HG03354 (cell line): Measurements from ENCODE around the gene ESYT2.

Source experiments
- ATAC-seq: cut with Tn5 transposase; IDR thresholded peaks from one replicate; pipeline ENCODE4 v1.9.1; 2021; ENCODE audit warnings: mild to moderate bottlenecking; ENCODE audit not compliant: unreplicated experiment, poor library complexity, severe bottlenecking

Gene ESYT2

DNA sequence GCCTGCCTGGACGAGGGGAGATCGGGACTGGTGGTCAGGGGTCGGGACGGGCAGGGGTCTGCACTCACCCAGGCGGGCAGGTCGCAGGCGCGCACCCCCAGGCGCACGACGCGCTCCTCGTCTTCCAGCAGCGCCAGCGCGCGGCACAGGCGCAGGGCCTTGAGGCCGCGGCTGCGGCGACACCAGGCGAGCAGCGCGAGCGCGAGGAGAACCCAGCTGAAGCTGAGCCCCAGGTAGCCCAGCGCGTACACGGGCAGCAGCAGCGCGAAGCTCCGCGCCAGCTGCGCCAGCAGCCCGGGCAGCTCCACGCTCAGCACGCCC is 328 bp downstream of the ESYT2 start:
- ATAC-seq = peak; percentile 60

DNA sequence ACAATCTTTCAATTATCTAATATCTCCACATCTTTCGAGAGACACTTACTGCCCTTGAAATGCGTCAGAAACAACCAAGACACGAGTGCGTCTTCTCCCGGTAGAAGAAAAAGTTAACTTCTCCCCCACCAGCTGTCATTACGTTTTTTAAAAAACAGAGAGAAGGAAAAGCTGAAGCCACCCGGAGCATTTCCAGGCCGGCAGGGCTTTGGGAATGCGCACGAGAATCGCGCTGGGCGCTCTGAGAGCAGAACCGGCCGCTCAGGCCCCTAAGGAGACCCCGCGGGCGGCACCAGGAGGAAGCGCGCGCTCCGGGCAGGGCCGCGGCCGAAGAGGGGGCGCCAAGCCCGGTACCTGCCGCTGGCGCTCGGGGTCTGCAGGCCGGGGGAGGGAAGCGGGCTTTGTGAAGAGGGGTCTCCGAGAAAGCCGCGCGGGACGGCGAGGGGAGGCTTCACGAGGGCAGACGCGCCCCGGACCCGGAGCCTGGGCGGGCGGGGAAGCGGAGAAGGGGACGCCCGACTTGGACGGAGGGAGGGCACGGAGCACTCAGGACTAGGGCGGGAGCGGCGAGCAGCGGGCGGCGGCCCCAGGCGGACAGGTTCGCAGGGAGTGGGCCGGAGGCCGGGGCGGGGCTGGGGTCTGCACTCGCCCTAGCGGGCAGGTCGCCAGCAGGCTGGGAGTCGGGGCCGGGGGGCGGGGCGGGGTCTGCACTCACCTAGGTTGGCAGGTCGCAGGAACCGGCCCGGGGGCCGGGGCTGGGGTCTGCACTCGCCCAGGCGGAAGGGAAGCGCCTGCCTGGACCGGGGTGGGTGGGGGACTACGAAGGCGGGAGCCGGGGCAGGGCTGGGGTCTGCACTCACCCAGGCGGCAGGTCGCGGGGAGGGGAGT is 932 bp downstream of the ESYT2 start:
- peak; percentile 3 for ATAC-seq

DNA sequence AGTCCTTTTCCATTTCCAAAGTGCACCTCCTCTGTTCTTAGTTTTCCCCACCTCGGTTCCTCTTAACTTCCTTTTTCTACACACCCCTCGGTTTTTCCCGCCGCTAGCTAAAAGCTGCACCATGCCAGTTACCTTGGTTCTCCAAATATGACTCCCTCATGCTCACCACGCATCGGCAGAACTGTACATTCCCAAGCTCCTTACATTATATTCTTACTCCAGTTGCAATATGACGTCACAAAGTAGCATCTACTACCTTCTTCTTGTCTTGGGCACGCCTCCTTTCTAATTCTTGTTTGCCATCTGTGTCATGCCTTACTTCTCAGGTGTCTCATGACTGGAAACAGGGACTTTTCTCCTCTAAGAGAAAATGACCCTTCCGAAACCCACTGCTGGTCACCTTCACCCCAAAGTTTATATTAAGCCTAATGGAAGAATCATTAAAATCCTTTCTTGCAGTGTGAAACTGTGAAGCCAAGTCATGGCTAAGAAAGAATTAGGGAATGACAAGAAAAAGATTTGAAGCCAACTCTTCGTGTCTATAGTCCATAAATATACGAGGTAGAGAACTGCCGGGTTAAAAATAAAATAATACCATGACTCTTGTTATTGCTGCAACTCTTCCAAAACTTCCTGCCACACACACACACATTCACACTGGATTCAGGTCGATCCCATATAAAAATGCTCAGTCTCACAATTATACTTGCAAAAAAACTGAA is 1.7 kb downstream of the ESYT2 start:
- ATAC-seq = no peak

DNA sequence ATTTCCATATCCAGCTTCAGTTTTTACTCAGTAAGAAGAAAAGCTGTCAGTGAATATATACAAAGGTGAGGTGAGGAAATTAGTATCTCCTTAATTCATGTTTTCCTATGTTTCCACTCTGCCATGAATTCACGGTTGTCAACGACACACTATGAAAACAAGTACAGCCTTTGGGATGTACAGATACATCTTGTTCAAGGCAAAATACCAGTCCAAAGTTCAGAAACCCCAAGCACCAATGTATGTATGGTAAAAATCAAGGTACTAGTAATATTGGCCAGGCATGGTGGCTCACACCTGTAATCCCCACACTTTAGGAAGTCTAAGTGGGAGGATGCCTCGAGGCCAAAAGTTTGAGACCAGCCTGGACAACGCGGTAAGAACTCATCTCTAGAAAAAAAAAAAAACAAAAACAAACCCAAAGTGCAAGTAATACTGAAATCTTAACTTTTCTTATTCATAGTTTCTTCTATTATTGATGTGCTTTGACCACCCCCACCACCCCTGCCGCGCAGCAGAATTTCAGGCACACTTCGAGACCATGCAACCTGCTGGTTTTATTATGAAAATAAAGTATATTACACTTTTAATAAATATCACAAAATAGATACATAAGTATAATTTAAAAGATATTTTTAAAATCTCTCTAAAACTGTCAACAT is 3.5 kb downstream of the ESYT2 start:
- ATAC-seq = no peak

DNA sequence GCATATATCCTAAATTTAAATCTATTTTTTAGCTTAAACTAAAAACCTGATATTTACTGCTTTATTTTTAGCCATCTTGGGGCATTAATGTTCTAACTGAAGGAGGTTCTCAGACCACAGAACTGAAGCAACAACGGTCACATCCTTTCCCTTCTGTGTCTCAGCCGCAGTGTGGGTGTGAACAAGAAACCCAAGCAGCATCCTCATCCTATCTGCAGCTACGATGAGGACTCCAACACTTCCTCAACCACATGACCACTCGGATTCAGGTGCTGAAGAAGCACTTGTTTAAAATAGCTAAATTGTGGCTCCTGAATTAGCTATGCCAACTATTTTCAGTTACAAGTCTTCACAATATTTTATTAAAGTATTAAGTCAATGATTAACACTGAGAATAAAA is 5.3 kb downstream of the ESYT2 start:
- ATAC-seq = peak; percentile 65

DNA sequence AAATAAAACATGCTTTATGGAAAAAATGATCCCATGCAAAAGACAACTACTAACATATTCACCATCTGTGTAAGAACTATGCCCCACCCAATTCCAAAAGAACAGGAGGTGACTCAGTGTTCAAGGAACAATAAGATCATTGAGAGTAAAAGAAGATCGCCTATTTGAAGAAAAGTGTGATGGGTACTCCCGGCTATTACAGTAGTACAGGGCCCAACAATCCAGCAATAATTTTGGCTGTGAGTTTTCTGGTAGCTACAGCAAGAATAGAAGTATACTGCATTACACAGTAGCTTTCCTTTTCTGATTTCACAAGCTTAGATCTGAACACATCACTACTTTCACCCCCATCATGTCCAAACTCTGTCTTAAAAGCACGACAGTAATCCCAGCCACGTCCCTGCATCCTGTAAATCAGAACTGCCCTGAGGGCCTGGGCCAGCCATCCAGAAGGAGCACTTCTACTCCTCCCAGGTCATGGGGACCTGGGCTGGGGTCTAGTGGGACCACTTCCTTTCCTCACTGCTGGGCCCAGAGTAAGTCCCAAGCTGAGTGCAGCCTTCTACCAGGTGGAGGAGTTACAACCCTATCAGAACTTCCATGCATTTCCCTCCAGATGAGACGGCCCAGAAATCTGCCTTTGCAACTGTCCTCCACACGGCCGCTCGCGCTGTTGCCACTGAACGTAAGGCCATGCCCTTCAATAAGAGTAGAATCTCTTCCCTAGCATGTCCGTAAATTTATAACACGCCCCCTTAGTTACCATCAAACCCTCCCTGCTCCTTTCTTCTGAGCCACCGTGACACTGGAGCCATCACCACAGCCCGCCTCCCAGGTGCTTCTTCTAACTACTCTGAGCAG is 7.9 kb downstream of the ESYT2 start:
- no peak for ATAC-seq

DNA sequence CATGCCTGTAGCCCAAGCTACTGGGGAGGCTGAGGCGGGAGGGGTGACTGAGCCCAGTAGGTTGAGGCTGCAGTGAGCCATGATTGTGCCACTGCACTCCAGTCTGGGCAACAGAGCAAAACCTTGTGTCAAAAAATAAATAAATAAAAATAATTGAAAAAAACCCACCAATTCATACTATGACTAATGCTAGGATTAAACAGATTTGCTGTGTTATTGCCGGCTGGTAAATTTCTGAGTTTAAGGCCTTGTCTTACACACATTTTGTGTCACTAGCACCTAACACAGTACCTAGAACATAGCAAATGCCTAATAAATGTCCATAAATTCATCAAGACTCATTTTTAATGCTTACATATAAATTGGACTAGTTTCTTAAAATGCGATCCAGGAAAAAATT is 8.7 kb downstream of the ESYT2 start:
- no peak for ATAC-seq

DNA sequence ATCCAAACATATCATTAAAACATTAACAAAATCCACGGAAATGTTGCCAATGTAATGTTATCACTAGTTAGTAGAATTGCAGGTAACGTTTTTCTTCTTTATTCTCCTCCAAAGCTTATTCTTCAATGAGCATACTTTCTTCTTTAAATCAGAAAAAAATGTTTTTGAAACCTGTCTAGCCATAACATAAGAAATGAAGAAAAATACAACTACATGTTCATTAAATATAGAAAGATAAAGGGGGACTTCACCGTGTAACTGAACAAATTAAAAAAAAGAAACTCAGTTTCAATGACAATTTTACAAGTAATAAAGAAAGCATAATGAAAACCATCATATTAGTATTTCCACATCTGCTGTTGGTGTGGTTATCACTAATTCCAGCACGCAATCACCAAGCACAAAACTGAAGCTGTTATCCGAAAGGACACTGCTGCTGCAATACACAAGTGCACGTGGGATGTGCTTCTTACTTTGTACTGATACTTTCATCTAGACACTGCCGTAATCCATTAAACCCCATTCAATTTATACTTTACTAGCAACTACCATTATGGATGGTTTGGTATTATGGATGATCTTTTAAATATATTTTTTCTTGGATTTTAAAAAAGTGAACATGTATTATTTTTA is 9.6 kb downstream of the ESYT2 start:
- ATAC-seq = no peak

DNA sequence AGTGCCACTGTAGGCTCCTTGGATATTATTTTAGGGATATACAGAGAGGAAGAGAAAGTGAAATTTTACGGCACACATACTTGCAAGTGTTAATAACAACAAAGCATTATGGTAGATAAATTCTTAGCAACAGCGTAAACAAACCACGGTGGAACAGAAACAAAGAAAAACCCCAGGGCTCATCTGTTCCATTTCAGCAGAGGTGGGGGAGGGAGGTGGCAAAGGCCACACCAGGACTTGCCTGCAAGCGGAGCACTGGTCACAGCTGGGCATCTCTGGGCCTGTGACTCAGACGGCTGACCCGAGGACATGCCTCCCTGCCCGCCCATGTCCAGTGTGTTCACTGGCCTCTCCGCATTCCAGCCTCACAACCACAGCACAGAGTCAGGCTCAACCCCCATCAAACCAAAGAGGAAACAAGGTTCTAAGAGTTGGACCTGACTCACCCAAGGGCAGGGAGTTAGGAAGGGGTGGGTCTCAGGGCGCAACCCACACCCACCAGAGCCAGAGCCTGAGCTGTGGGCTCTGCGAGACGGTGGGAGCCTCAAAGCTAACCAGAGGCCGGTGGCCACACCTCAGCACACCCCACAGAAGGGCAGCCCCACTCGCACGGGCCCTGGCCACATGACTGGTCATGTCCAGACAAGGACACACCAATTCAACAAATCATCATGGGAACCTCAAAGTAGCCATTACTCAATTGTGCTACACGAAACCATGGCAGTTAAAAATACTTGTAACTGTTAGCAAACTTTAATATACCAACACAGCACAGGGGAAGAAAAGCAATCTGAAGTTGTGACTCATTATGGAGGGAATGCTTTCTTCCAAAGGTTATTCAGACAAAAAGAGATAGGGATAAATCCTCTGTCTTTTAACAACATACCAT is 10.7 kb downstream of the ESYT2 start:
- ATAC-seq = peak; percentile 89

DNA sequence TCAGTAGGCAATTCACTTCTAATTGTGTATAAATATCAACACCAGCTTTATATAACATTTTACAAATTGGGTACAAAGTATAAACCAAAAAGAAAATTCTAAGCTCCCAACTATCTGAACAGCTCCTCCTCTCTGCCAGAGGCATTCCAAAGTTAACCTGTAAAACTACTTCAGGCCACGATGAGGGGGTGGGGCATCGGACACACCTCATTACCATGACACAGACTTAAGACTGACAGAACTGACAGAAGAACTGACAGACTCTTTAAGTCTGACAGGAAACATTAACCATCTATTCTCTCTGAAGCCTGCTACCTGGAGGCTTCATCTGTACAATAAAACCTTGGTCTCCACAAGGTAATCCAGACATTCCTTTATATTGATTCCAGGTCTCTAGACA is 12.3 kb downstream of the ESYT2 start:
- no peak for ATAC-seq

DNA sequence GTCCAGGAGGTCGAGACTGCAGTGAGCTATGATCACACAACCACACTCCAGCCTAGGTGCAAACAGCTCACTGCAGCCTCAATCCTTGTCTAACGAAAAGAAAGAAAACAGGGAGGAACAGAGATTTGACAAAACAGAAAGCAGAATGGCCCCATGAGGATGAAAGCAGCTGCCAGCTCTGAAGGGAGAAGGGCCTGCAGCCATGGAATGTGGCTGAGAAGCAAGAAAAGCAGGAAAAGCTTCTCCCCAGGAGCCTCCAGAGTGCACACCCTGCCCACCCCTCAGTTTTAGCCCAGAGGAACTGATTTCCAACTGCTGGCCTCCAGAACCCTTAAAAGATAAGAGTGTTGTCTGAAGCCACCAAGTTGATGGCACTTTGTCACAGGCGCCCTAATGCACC is 13.0 kb downstream of the ESYT2 start:
- no peak for ATAC-seq

DNA sequence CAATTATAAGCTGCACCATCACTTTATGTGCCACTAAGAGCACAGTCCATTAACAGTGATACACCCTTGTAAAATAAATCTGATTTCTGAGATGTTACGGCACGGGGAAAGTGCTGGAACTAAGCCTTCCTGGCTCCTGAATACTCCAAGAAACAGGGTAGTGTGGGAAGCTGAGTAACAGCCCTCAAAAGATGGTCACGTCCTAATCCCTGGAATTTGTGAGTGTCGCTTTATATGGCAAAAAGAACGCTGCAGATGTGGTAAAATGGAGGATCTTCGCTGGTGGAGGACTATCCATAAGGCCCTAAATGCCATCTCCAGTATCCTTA is 13.5 kb downstream of the ESYT2 start:
- ATAC-seq = no peak

DNA sequence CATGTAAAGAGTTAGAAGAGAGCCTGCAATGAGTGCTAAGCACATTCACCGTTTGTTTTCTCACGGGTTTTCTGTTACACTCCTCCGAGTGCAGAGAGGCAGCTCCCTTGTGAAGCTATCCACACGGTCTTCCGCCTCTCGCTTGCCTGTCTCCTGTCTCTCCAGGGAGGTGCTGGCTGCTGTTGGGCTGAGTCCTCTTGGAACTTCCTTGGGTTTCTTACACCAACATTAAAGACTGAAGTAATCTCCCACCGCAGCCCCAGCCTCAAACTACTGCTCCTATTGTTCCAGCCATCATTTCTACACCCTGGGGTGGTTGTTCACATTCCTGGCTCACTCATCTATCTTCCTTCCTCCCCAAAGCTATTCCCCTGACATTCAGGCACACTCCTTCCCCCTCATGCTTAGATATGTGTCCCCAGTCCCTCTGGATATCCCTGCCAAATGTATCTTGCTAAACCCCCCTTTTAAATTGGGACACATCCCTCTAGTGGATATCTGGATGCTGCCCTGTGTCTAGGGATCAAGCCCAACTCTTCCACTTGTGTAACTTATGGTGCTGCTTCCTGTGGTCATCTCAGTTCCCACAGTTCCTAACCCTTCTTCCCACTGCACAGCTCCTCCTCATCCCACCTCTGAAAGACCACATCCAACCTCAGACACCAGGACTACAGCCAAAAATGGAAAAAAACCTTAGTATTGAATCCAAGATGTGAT is 14.1 kb downstream of the ESYT2 start:
- no peak for ATAC-seq

DNA sequence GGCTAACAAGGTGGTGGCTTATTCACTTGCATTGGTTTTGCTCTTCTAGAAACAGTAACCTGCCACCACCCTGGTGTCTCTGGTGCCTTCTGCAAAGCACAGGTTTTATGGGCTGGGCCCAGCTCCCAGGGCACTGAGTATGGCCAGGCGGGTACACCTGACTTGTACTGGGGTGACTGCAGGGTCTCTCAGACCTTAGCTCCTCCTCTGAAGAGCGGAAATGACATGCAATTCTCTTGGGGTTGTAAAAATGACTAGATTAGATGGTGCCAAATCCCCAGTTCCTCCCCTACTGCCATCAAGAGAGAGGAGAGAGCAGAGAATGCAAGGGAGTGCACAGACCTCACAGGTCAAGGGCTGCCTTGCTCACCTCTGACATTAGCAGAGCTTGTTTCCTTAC is 14.7 kb downstream of the ESYT2 start:
- no peak for ATAC-seq

DNA sequence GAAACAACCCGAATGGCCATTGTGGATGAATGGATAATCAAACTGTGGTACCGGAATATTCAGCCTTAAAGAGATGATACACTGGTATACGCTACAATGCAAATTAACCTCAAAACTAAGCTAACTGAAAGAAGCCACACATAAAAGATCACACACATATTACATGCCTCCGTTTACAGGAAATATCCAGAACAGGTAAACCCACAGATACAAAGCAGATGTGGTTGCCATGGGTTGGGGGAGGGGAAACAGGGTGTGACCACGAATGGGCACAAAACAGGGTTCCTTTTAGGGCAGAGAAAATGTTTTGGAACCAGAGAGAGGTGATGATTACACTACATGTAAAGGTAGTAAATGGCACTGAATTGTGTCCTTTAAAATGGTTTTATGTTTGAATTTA is 16.6 kb downstream of the ESYT2 start:
- ATAC-seq = no peak

DNA sequence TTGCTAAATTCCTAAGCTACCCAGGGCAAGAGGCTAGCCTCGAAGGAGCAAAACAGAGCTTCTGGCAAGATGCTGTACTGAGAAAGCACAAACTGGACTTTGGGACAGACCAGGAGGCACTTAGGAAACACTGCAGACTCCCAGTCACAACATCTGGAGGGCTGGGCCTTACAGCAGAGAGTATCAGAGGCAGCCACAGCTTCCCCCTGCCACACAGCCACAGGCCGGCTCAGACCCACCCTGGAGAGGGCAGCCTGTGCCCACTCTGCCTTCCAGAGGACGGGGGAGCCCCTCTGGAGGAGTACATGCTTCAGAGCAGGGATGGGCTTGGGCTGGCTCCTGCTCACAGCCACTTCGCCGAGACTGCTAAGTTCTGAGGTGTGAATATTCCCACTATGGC is 17.4 kb downstream of the ESYT2 start:
- no peak for ATAC-seq

DNA sequence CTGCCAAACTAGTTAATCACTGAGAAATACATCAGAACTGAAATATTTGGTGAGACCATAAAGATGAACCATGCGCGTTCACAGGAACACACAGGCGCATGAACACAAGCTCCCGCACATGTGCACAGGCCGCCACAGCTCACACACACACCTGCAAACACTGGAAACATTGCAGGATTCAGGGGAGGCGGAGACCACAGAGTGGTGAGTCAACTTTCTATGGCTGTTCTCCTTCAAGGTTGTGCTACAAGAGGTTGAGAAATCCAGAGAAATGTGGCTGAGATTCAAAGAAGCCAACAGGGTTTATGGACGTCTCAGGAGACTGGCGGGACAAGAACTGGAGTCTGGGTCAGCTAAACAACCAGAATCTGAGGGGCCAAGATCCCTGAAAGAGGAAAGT is 17.8 kb downstream of the ESYT2 start:
- ATAC-seq = no peak

DNA sequence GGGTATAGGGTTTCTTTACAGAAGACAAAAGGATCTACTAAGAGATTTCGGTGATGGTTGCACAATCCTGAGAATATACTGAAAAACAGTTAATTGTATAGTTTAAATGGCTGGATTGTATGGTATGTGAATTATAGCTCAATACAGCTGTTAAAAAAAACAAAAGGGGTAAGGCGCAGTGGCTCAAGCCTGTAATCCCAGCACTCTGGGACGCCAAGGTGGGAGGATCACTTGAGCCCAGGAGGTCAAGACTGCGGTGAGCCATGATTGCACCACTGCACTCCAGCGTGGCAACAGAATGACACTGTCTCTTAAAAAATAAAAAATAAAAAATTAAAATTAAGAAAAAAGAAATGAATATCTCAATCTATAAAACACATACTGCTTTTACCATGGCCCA is 18.5 kb downstream of the ESYT2 start:
- no peak for ATAC-seq
